ENCODE data around the gene SUPV3L1. TPM values are rescaled to one million over a fixed set of nuclear protein-coding genes. Genes with fewer than 3 reads are reported as not detected.

Gene SUPV3L1
- total RNA-seq, 1 experiment from 2014 or later, result 57.3 TPM

GRCh38 chr10:69246581-69247312, 66.7 kb downstream of the SUPV3L1 start:
- Histone ChIP-seq H2BK5ac (ENCODE audit: insufficient read length, low read length) (no peak overlapping the region), H2BK20ac (ENCODE audit: low read depth, low read length, poor library complexity, severe bottlenecking) (no peak overlapping the region), H3K9me3 (ENCODE audit: control insufficient read depth, low read depth, low read length) (no peaks in the 10 kb centered on the region), H3K14ac (ENCODE audit: insufficient read depth, low read length) (no peak overlapping the region), H2AK5ac (ENCODE audit: insufficient read length, low read length) (no peak overlapping the region), H4K91ac (ENCODE audit: insufficient read length, low read depth, low read length) (no peak overlapping the region), H2BK12ac (ENCODE audit: insufficient read length, low read depth, low read length) (no peak overlapping the region), H3K4me1 (ENCODE audit: insufficient read depth, low read length) (no peaks in the 10 kb centered on the region), H3K18ac (ENCODE audit: insufficient read length, low read depth, low read length) (no peak overlapping the region), H2BK120ac (ENCODE audit: low read depth, low read length, poor library complexity, severe bottlenecking) (no peak overlapping the region), H3K9ac (ENCODE audit: extremely low read depth, insufficient read length, low read length) (no peak overlapping the region), H4K8ac (replicated peaks; ENCODE audit: insufficient read length, low read depth, low read length) (no peak overlapping the region), H3T11ph (ENCODE audit: low read length) (no peak overlapping the region), H3K27me3 (ENCODE audit: insufficient read depth, low read length) (no peaks in the 10 kb centered on the region), H3K79me2 (ENCODE audit: insufficient read depth, low read length) (no peaks in the 10 kb centered on the region), H3K4ac (ENCODE audit: low read depth, low read length) (no peak overlapping the region), H2AFZ (ENCODE audit: low read length) (no peak overlapping the region), H3K23me2 (ENCODE audit: insufficient read length, low read depth, low read length, poor library complexity, severe bottlenecking) (no peaks in the 10 kb centered on the region), H3K56ac (ENCODE audit: insufficient read length, low read depth, low read length) (no peak overlapping the region), H2BK15ac (ENCODE audit: low read depth, low read length) (no peak overlapping the region), H3K79me1 (ENCODE audit: insufficient read depth, low read depth, low read length, poor library complexity, severe bottlenecking) (no peaks in the 10 kb centered on the region), H3K27ac (ENCODE audit: insufficient read length, low read depth, low read length) (no peak overlapping the region), H3K4me2 (ENCODE audit: insufficient read depth, insufficient read length, low read length) (no peak overlapping the region), H3K23ac (ENCODE audit: insufficient read length, low read depth, low read length) (no peak overlapping the region), H4K5ac (ENCODE audit: insufficient read length, low read depth, low read length) (no peak overlapping the region), H4K20me1 (ENCODE audit: control insufficient read depth, insufficient read depth, insufficient read length) (no peaks in the 10 kb centered on the region)
- WGBS (ENCODE audit: extremely low coverage, insufficient read length, low lambda C conversion rate), result no CpG with 5 or more reads among the region's 14 CpGs
- no peaks in the 10 kb centered on the region for H3K27me3 Mint-ChIP-seq (ENCODE audit: low read depth)
- H3K9me3 Mint-ChIP-seq, result peaks cover 0 to 2% of the 10 kb centered on the region in 2 experiments; a peak in 2 of 5 replicates
- no peak for DNase-seq
- peaks cover 5 to 7% of the 10 kb centered on the region in 2 experiments; a peak in 2 of 4 replicates for H3K4me1 Mint-ChIP-seq
- H3K27ac Mint-ChIP-seq, result no peak overlapping the region
- no peaks in the 10 kb centered on the region for H3K36me3 Mint-ChIP-seq (ENCODE audit: insufficient read depth in 1 of 3, low read depth in 3 of 3)
- no peak overlapping the region for H3K4me3 Mint-ChIP-seq
- no peak for TF ChIP-seq CTCF (conservative IDR thresholded peaks at IDR 0.05)

Measured in H9 (cell line).